GM18870 (cell line): ENCODE measurements around the gene TRAPPC13.
"Not testable (repeated sequence)": the region's sequence is repeated elsewhere in the genome, so short reads cannot be mapped to it uniquely, and the experiment has no call there.

Source experiments
- ATAC-seq: cut with Tn5 transposase; IDR thresholded peaks from one replicate; pipeline ENCODE4 v1.9.1; 2021; ENCODE audit warnings: moderate library complexity; ENCODE audit not compliant: unreplicated experiment

TRAPPC13 gene

DNA sequence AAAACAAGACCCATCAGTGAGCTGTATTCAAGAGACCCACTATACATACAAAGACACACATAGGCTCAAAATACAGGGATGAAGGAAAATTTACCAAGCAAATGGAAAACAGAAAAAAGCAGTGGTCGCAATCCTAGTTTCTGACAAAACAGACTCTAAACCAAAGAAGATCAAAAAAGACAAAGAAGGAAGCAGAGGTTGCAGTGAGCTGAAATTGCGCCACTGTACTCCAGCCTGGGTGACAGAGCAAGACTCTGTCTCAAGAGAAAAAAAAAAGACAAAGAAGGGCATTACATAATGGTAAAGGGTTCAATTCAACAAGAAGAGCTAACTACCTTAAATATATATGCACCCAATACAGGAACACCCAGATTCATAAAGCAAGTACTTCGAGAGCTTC lies 51.2 kb downstream of the TRAPPC13 start:
- not testable (repeated sequence) for ATAC-seq

DNA sequence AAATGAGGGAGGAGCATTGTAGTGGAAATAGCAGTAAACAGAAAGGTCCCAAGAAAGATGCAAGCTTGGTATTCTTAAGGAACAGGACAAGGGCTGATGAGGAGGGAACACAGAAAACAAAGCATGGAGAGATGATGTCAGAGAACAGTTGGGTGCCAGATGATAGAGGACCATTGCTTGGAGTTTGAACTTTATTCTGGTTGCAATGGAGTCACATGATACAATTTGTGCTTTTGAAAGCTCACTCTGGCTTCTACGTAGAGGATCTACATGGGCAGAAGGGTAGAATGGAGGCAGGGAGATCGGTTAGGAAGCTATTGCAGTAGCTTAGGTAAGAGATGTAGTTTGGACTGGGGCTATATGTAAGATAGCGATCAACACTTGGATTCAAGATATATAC lies 57.3 kb downstream of the TRAPPC13 start:
- ATAC-seq, result no peak

DNA sequence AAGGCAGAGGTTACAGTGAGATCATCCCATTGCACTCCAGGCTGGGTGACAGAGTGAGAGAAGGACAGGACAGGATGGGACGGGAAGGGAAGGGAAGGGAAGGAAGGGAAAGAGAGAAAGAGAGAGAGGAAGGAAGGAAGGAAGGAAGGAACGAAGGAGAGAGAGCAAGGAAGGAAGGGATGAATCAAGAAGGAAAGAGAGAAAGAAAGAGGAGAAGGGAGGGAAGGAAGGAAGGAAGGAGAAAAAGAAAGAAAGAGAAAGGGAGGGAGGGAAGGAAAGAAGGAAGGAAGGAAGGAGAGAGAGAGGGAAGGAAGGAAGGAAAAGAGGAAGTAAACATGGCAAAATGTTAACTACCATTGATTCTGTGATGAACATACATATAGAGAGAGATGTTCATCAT lies 68.3 kb downstream of the TRAPPC13 start:
- ATAC-seq, result no peak

DNA sequence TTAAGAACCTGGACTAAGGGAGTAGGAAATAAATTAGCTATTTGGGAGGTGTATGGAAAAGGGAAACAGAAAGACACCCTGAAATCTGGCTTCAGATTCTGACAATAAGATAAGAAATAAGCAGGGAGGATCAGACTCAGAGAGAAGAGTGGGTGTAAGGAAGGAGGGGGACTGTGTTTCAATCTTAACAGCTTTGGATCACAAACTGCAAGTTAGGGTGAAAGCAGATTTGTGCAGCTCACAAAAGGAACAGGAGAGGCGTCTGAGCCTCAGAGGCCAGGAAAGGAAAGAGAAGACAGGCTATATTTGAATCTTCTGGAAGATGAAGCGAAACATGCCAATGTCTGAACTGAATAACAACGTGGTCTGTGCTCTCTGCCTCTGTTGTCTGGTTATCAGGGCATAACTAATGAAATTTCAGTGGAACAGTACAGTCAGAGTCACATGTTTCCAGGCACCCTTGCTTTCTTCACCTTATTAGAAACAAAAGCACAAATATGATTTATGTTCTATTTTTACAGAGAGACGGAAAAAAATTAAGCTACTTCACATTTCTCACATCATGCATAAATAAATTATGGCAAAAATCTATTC lies 70.4 kb downstream of the TRAPPC13 start:
- no peak for ATAC-seq

DNA sequence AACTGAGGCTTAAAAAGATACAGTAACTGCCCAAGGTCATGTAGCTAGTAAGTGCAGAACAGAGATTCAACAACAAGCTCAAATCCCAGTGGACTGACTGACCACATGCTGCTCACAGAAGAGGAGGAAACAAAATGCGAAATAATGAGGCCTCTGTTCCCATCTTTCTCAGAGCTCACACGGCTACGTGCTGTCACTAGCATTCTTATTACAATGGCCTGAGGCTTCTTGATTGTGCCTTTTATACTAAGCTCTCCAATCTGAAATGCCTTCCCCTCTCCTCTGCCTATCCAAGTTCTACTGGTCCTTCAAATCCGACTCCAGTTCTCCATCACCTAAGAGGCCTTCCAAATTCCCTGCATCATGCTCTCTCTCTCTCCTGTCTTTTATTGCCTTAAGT lies 71.1 kb downstream of the TRAPPC13 start:
- no peak for ATAC-seq

DNA sequence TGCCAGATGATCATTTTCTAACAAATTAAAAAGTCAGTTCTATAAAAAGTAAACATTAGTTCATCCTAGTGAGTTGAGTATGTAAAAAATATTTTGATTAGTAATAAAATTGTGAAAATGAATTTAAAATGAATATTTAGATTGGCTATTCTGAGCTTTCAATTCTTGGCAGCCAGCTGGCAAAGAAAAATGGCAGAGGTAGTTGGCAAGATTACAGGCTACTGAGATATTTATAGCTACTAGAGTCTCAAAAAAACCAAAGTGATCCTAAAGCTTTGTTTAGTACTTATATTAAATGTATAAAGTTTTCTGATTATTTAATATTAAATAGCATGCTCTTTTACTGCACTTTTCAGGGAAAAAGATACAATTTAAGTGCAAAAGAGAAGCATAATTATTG lies 72.1 kb downstream of the TRAPPC13 start:
- no peak for ATAC-seq

DNA sequence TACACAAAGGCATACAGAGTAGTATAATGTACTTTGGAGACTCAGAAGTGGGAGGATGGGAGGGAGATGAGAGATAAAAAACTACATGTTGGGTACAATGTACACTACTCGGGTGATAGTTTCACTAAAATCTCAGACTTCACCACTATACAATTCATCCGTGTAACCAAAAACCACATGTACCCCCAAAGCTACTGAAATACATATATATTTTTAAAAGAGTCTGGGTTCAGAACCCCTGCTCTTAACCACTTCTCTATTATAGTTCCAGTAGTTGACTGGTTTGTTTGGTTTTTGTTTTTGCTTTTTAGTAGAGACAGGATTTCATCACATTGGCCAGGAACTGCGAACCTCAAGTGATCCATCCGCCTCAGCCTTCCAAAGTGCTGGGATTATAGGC lies 74.5 kb downstream of the TRAPPC13 start:
- ATAC-seq, result no peak

DNA sequence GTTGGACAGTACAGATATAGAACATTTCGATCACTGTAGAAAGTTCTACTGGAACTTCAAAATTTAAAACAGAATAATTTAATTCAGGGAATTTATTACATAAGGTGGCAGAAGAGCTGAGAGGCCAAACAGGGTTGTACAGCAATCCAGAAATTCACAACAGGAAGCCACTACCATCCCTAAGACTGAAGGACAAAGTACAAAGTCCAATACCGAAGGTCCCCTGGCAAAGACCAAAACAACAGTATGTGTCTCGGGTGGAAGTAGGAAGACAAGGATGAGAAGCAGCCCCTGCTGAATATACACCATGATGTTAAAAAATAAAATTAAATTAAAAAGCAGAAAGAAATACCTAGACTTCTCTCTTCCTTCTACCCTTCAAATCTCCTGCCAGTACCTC lies 77.2 kb downstream of the TRAPPC13 start:
- no peak for ATAC-seq

DNA sequence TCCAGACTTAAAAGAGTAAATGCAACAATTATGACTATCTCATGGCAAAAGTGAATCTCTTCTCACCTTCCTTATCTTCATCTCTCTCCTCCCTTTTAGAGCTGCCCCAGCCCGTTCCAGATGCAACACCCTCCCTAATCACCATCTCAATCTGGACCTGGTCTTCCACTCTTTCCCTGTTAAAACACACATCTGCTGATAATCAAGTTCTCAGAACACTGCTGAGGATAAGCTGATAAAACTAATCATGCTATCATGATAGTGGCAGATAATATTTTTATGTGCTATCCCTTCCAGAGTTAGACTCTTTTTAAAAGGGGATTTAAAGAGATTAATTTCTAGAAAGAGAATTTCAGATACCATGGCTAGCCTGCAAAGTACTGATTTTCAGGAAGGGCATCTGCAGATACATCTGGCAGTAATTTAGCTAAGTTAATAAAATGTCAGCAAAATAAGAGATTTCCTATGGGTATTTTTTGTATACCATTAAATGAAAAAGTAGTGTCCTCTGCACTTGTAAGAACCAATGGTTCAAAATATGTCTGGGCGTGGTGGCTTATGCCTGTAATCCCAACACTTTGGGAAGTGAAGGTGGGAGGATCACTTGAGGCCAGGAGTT lies 79.9 kb downstream of the TRAPPC13 start:
- ATAC-seq, result no peak

DNA sequence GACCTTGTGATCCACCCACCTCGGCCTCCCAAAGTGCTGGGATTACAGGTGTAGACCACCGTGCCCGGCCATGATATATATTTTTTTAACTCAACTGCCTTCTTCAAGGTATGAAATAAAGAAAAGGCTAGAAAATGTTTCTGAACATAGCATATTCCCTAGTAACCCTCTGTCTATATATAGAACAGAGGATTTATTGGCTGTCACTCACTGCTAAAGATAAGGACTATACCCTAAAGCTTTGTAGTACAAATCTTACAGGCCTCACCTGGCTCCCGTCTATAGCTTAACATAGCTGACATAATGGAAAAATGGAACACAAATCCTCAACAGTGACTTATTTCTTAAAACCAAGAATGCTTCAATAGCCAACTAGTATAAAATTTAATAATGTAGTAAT lies 82.8 kb downstream of the TRAPPC13 start:
- no peak for ATAC-seq

DNA sequence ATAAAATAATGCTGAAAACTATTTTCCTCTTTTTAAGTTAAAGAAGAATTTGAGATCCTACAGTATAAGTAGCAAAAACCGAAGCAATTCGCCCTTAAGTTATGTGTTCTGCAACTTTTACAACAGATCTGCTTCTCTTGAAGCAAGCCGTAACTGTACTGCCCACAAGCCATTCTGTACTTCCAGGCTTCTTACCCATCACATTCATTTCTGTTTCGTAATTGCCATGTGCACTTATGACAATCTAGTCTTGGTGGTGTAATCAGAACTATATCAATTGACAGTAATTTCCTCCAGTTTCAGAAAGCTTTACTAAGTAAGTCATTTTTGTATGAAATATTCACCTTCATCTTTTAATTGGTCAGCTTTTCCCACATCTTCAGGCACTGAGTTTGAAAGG lies 83.3 kb downstream of the TRAPPC13 start:
- no peak for ATAC-seq
